HepG2 (cell line): Measurements from ENCODE around the gene DLX1. TPM values are rescaled to one million over a fixed set of nuclear protein-coding genes. Genes with fewer than 3 reads are reported as not detected.

ENCODE experiments used
- BCL3 ChIP-seq: sonication (generic); formaldehyde crosslinking; IDR thresholded peaks from 2 replicates; pipeline ENCODE4 v1.5.1; 2020; ENCODE audit warnings: mild to moderate bottlenecking, missing genetic modification reagents, moderate library complexity
- FOXA3 ChIP-seq: IDR thresholded peaks from 2 replicates; pipeline ENCODE4 v1.6.1; 2016; ENCODE audit warnings: missing genetic modification reagents, missing compliant biosample characterization
- FOXK1 ChIP-seq: sonication (generic); formaldehyde crosslinking; IDR thresholded peaks from 2 replicates; pipeline ENCODE4 v1.4.0; 2020; ENCODE audit warnings: low read depth, missing genetic modification reagents, borderline replicate concordance
- HOXA5 ChIP-seq: sonication (generic); formaldehyde crosslinking; IDR thresholded peaks from 2 replicates; pipeline ENCODE4 v1.4.0; 2020; ENCODE audit warnings: missing genetic modification reagents
- KDM5A ChIP-seq: fragments of 200-600 bp; sonication (generic); IDR thresholded peaks from 2 replicates; pipeline ENCODE4 v1.7.0; 2018; ENCODE audit warnings: antibody characterized with exemption, mild to moderate bottlenecking, low read length, borderline replicate concordance
- KMT2A ChIP-seq: sonication (generic); formaldehyde crosslinking; IDR thresholded peaks from 2 replicates; pipeline ENCODE4 v1.4.0; 2020; ENCODE audit warnings: missing genetic modification reagents
- KMT2B ChIP-seq: IDR thresholded peaks from 2 replicates; pipeline ENCODE4 v1.6.1; 2016; ENCODE audit warnings: missing genetic modification reagents, missing compliant biosample characterization
- MIXL1 ChIP-seq: IDR thresholded peaks from 2 replicates; pipeline ENCODE4 v1.6.1; 2016
- NFKBIZ ChIP-seq: IDR thresholded peaks from 2 replicates; pipeline ENCODE4 v1.6.1; 2018; ENCODE audit warnings: missing genetic modification reagents, missing compliant biosample characterization
- NFYC ChIP-seq: IDR thresholded peaks from 2 replicates; pipeline ENCODE4 v1.6.1; 2016; ENCODE audit warnings: missing genetic modification reagents, missing compliant biosample characterization
- NR3C1 ChIP-seq: sonication (generic); formaldehyde crosslinking; IDR thresholded peaks from 2 replicates; pipeline ENCODE4 v1.4.0; 2020; ENCODE audit warnings: missing genetic modification reagents
- RNF2 ChIP-seq: fragments of 450-650 bp; conservative IDR thresholded peaks from 2 replicates; pipeline ENCODE4 v1.6.1; 2016; ENCODE audit warnings: low read depth
- SCMH1 ChIP-seq: sonication (generic); formaldehyde crosslinking; IDR thresholded peaks from 2 replicates; pipeline ENCODE4 v1.9.0; 2021; ENCODE audit warnings: missing genetic modification reagents, mild to moderate bottlenecking, borderline replicate concordance
- SIX1 ChIP-seq: sonication (generic); formaldehyde crosslinking; IDR thresholded peaks from 2 replicates; pipeline ENCODE4 v1.4.0; 2020; ENCODE audit warnings: missing genetic modification reagents, borderline replicate concordance
- SOX13 ChIP-seq, 3 experiments: fragments of 450-650 bp in 1 of 3; sonication (generic) in 1 of 3; formaldehyde crosslinking in 1 of 3; IDR thresholded peaks in 2 of 3; conservative IDR thresholded peaks in 1 of 3; 2 replicates each; pipeline versions ENCODE4 v1.5.0 to v1.6.1; 2016 to 2020; ENCODE audit warnings: antibody characterized with exemption in 1 of 3, mild to moderate bottlenecking in 1 of 3, missing compliant biosample characterization in 1 of 3, missing genetic modification reagents in 1 of 3, moderate library complexity in 1 of 3
- SPEN ChIP-seq: sonication (generic); formaldehyde crosslinking; IDR thresholded peaks from 2 replicates; pipeline ENCODE4 v1.5.1; 2020; ENCODE audit warnings: low read depth, mild to moderate bottlenecking, missing genetic modification reagents
- TRIM24 ChIP-seq: sonication (generic); formaldehyde crosslinking; IDR thresholded peaks from 2 replicates; pipeline ENCODE4 v1.8.0; 2022; ENCODE audit warnings: mild to moderate bottlenecking, missing genetic modification reagents
- U2AF2 ChIP-seq: fragments of 200-400 bp; formaldehyde crosslinking; IDR thresholded peaks from 2 replicates; pipeline ENCODE4 v1.6.1; 2017; ENCODE audit warnings: low read depth, mild to moderate bottlenecking, low read length
- ZBTB21 ChIP-seq: sonication (generic); formaldehyde crosslinking; IDR thresholded peaks from 2 replicates; pipeline ENCODE4 v1.4.0; 2020; ENCODE audit warnings: missing genetic modification reagents
- ZFY ChIP-seq: sonication (generic); formaldehyde crosslinking; IDR thresholded peaks from 2 replicates; pipeline ENCODE4 v1.4.0; 2020; ENCODE audit warnings: missing genetic modification reagents
- ZMAT3 ChIP-seq: sonication (generic); formaldehyde crosslinking; conservative IDR thresholded peaks from 2 replicates; pipeline ENCODE4 v1.7.0; 2021; ENCODE audit warnings: missing genetic modification reagents
- ZNF124 ChIP-seq: sonication (generic); formaldehyde crosslinking; IDR thresholded peaks from 2 replicates; pipeline ENCODE4 v1.4.0; 2020; ENCODE audit warnings: missing genetic modification reagents
- ZNF326 ChIP-seq: sonication (generic); formaldehyde crosslinking; IDR thresholded peaks from 2 replicates; pipeline ENCODE4 v1.4.0; 2020; ENCODE audit warnings: missing genetic modification reagents, borderline replicate concordance
- ZNF431 ChIP-seq: sonication (generic); formaldehyde crosslinking; IDR thresholded peaks from 2 replicates; pipeline ENCODE4 v1.9.0; 2022; ENCODE audit warnings: missing genetic modification reagents, low read depth, mild to moderate bottlenecking, borderline replicate concordance
- ZNF468 ChIP-seq: sonication (generic); formaldehyde crosslinking; IDR thresholded peaks from 2 replicates; pipeline ENCODE4 v1.8.0; 2022; ENCODE audit warnings: mild to moderate bottlenecking, moderate library complexity, missing genetic modification reagents
- ZNF720 ChIP-seq: sonication (generic); formaldehyde crosslinking; IDR thresholded peaks from 2 replicates; pipeline ENCODE4 v1.4.0; 2020; ENCODE audit warnings: missing genetic modification reagents
- ZNF790 ChIP-seq: sonication (generic); formaldehyde crosslinking; IDR thresholded peaks from 2 replicates; pipeline ENCODE4 v1.8.0; 2022; ENCODE audit warnings: missing genetic modification reagents, mild to moderate bottlenecking, borderline replicate concordance
- ZNF883 ChIP-seq: sonication (generic); formaldehyde crosslinking; IDR thresholded peaks from 2 replicates; pipeline ENCODE4 v1.5.1; 2020; ENCODE audit warnings: mild to moderate bottlenecking, missing genetic modification reagents; ENCODE audit errors: not compliant biosample characterization
- polyA plus RNA-seq, 8 experiments: library from polyadenylated mRNA; depleted of rRNA in 3 of 8; stranded (reverse) in 7 of 8; unstranded in 1 of 8; fragments of >200 nt; fragmentation: Illumina TruSeq in 4 of 8; extraction: Trizol in 4 of 8; gene quantifications; 2 replicates each; pipeline versions ENCODE4 v1.2.1 to v1.2.3, GENCODE V29; 2011 to 2016; ENCODE audit warnings: low read depth in 4 of 8, missing spikeins in 1 of 8, mixed read lengths in 1 of 8; ENCODE audit not compliant: insufficient read depth in 1 of 8
- total RNA-seq, 5 experiments: library from RNA; depleted of rRNA; stranded (reverse); fragments of >200 nt; fragmentation: Illumina TruSeq; extraction: Trizol; gene quantifications; 2 replicates each; pipeline ENCODE4 v1.2.3, GENCODE V29; 2016; ENCODE audit warnings: low read depth in 1 of 5
- TF ChIP-seq, protein P1 (sequence below): sonication (generic); formaldehyde crosslinking; IDR thresholded peaks from 2 replicates; pipeline ENCODE4 v1.5.1; 2020; ENCODE audit warnings: missing genetic modification reagents, mild to moderate bottlenecking, borderline replicate concordance
- TF ChIP-seq, protein P2 (sequence below): sonication (generic); formaldehyde crosslinking; IDR thresholded peaks from 2 replicates; pipeline ENCODE4 v1.4.0; 2020; ENCODE audit warnings: mild to moderate bottlenecking, missing genetic modification reagents

Gene DLX1
- total and polyA plus RNA-seq, 2 of the 13 experiments (the other 11 are each of a cell fraction or from before 2014, with no cell fraction given) = 0.18 to 0.86 TPM

DNA sequence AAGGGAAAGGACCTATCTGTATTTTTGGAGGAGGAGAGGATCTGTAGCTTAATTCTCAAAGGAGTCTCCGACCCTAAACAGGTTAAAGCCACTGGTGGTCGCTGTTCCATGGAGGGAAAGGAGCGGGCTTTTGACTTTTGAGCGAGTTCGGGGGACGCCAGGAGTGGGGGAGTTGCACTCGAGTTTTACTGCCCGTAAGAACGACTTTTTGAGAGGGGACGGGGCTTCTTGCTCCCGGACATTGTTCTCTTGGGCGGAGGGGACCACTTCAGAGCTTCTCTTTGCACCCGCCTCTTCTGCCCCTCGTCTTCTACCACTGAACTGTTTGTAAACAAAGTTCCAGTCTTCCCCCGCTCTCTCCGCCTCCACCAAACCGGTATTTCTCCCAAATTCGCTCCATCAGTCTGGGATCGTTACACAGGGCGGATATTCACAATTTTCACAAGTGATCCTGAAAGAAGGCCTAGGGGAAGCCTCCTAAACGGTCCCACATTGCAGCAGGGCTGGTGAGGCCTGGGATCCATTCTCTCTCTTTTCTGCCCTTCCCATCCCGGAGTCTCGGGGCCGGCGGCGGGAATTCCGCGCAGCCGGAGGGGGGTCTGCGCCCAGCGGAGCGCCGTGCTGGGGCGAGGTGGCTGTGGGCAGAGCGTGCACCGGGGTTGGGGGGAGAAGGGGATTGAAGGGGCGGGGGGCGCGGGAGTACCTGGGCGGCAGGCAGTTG, 10.8 kb downstream of the DLX1 start (continued):
- TF ChIP-seq, protein P1, sequence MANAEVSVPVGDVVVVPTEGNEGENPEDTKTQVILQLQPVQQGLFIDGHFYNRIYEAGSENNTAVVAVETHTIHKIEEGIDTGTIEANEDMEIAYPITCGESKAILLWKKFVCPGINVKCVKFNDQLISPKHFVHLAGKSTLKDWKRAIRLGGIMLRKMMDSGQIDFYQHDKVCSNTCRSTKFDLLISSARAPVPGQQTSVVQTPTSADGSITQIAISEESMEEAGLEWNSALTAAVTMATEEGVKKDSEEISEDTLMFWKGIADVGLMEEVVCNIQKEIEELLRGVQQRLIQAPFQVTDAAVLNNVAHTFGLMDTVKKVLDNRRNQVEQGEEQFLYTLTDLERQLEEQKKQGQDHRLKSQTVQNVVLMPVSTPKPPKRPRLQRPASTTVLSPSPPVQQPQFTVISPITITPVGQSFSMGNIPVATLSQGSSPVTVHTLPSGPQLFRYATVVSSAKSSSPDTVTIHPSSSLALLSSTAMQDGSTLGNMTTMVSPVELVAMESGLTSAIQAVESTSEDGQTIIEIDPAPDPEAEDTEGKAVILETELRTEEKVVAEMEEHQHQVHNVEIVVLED (CRISPR knock-in tag) = no peak
- TF ChIP-seq RNF2 (no peak), ZMAT3 (no peak), ZNF790 (no peak), ZNF431 (CRISPR knock-in tag) (no peak), SPEN (CRISPR knock-in tag) (no peak), ZNF720 (no peak), ZFY (CRISPR knock-in tag) (peak; percentile 41; the same call in 1 of the 2 replicates), FOXA3 (CRISPR knock-in tag) (no peak), SOX13 (IDR thresholded peaks at IDR 0.05) (no peak), SOX13 (CRISPR knock-in tag; conservative IDR thresholded peaks at IDR 0.05 in 1 of 2, IDR thresholded peaks at IDR 0.05 in 1 of 2) (no peak), ZNF883 (CRISPR knock-in tag) (no peak), MIXL1 (no peak), NFKBIZ (CRISPR knock-in tag) (no peak), U2AF2 (no peak), SIX1 (CRISPR knock-in tag) (no peak), SCMH1 (CRISPR knock-in tag) (no peak), ZBTB21 (no peak), KDM5A (no peak), KMT2A (CRISPR knock-in tag) (peak; percentile 36; the same call in 1 of the 2 replicates), TRIM24 (CRISPR knock-in tag) (no peak), FOXK1 (CRISPR knock-in tag) (no peak), BCL3 (no peak), NR3C1 (CRISPR knock-in tag) (no peak), ZNF326 (no peak), KMT2B (no peak), NFYC (CRISPR knock-in tag) (no peak), ZNF468 (CRISPR knock-in tag) (no peak), ZNF124 (no peak), HOXA5 (CRISPR knock-in tag) (0 out of 2 replicates have a peak, but pooled peaks have one; percentile 40)
- TF ChIP-seq, protein P2, sequence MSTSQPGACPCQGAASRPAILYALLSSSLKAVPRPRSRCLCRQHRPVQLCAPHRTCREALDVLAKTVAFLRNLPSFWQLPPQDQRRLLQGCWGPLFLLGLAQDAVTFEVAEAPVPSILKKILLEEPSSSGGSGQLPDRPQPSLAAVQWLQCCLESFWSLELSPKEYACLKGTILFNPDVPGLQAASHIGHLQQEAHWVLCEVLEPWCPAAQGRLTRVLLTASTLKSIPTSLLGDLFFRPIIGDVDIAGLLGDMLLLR (CRISPR knock-in tag) = no peak
